Stimulated activated effector memory CD8-positive, alpha-beta T cell treated with anti-CD3 and anti-CD28 coated beads, Interleukin-12 subunit alpha, Interleukin-12 subunit beta, amount 100 ng/mL, for 72 hours (primary cell): Measurements from ENCODE around the gene MEIOSIN.

Experiments
- ATAC-seq: fragments of 150-1000 bp; cut with Tn5 transposase; 2 replicates; pipeline ENCODE4 v1.10.0; 2021
- DNase-seq, 2 donors: peaks; one replicate each; pipeline ENCODE4 v3.0.0; 2021 to 2022; ENCODE audit warnings: low spot score in 2 of 2
- H3K27ac Mint-ChIP-seq: one replicate; pipeline ENCODE4 v1.8.0; 2022; ENCODE audit warnings: mild to moderate bottlenecking, mixed read lengths
- H3K36me3 Mint-ChIP-seq: one replicate; pipeline ENCODE4 v1.8.0; 2022; ENCODE audit warnings: mild to moderate bottlenecking, mixed read lengths
- H3K4me1 Mint-ChIP-seq: one replicate; pipeline ENCODE4 v1.8.0; 2022; ENCODE audit warnings: mixed read lengths
- H3K4me3 Mint-ChIP-seq: one replicate; pipeline ENCODE4 v1.8.0; 2022; ENCODE audit warnings: mild to moderate bottlenecking, mixed read lengths
- H3K9me3 Mint-ChIP-seq: one replicate; pipeline ENCODE4 v1.8.0; 2022; ENCODE audit warnings: mixed read lengths

The MEIOSIN gene

DNA sequence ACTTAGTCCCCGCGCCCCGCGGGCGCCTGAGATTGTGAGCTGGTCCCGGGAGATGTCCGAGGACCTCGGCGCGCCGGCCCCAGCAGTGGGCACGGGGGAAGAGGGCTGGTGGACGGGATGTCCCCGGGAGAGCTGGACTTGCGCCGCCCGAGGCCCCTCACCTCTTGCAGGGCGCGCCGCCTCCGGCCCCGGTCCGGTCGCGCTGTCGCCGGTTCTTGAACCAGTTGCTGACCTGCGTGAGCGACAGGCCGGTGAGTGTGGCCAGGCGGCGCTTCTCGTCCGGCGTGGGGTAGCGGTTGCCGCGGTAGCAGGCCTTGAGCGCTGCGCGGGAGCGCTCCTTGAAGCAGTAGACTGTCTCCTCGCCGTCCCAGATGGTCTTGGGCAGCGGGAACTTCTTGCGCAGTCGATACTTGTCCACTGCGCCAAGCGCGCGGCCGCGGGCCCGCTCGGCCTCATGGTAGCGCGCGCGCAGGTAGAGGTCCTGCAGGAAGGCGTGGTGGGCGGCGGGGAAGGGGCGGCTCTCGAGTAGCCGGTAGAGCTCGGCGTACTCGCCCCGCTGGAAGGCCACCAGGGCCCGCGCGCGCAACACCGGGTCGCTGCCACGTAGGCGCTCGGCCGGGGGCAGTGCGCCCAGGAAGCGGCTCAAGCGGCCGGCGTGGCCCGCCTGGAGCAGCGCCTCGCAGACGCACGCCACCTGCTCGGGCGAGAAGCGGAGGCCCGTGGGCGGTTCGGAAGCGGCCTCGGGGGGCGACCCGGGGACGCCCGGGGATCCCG, 34.8 kb downstream of the MEIOSIN start:
- no peaks in the 10 kb centered on the region for H3K9me3 Mint-ChIP-seq
- H3K4me3 Mint-ChIP-seq = peak overlapping the region; percentile 90
- no peak overlapping the region for H3K27ac Mint-ChIP-seq
- DNase-seq (peak in 1 of 2 donors; percentile 78), ATAC-seq (no peak)
- H3K4me1 Mint-ChIP-seq = peaks cover 23% of the 10 kb centered on the region
- peaks cover 12% of the 10 kb centered on the region for H3K36me3 Mint-ChIP-seq

DNA sequence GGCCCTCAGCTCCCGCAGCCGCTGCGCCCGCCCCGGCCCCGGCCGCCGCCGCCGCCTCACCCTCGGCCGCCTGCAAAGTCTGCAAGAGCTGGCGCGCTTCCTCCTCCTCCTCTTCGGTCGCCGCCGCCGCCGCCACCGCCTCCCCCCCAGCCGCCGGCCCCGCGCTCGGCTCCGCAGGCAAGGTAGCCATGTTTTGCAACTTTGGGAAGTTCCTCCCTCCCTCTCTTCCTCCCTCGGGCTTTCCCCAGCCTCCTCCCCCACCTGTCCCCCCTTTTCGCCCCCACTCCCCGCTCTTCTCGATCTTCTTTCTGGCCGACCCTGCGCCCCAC, 35.4 kb downstream of the MEIOSIN start:
- ATAC-seq (no peak), DNase-seq (peak in 1 of 2 donors; percentile 49)
- peak overlapping the region; percentile 85 for H3K27ac Mint-ChIP-seq

DNA sequence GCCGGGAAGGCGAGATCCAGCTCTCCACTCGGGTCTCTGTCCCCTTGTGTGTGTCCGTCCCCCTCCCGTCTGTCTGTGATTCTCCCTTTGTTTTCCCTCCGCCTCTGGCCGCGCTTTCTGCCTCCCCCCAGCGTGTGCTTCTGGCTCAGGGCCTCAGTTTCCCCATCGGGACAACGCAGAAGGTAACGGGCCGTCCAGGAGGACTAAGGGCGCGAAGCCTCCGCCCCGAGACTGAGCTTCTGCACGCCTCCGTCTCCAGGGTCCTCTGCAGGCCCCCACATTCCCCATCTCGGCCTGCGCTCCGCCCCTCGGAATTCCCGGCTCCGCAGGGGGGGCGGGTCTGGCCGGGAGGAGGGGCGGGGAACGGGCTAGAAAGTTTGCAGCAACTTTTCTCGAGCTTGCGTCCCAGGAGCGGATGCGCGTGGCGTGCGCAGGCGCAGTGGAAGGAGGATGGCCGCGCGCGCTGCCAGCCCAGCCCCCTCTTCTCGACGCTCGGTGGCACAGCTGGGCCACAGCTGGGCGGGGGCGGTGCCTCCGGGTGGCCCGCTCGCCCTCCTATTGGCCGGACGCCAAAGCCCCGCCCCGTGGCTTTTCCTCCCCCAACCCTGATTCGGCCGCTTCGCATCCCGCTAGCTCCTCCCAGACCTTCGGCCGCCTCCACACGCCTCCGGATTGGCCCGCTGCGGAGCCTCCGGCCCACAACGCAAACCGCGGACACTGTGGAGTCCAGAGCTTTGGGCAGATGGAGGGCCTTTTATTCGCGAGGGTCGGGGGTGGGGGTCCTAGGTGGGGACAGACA, 35.9 kb downstream of the MEIOSIN start, which contains the start of gene SIX5:
Gene SIX5, minus strand, starts transcription at position 269 of the 799 bp plus-strand sequence. CDS start 408 bp downstream, outside the sequence.
- peak within 1 kb of the TSS; percentile 85 for H3K27ac Mint-ChIP-seq
- H3K4me3 Mint-ChIP-seq = peak within 1 kb of the TSS; percentile 90
- DNase-seq (peak; percentile 97 to 99), ATAC-seq (peak; percentile 74)
- peaks cover 12% of the 10 kb centered on the region for H3K36me3 Mint-ChIP-seq
- H3K9me3 Mint-ChIP-seq = no peaks in the 10 kb centered on the region
- peaks cover 23% of the 10 kb centered on the region for H3K4me1 Mint-ChIP-seq

More for the DNA sequence above, 35.4 kb downstream of the MEIOSIN start:
- Mint-ChIP-seq H3K4me1 (peaks cover 23% of the 10 kb centered on the region), H3K4me3 (peak overlapping the region; percentile 90), H3K36me3 (peaks cover 12% of the 10 kb centered on the region), H3K9me3 (no peaks in the 10 kb centered on the region)

DNA sequence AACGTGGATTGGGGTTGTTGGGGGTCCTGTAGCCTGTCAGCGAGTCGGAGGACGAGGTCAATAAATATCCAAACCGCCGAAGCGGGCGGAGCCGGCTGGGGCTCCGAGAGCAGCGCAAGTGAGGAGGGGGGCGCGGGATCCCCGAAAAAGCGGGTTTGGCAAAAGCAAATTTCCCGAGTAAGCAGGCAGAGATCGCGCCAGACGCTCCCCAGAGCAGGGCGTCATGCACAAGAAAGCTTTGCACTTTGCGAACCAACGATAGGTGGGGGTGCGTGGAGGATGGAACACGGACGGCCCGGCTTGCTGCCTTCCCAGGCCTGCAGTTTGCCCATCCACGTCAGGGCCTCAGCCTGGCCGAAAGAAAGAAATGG, 36.6 kb downstream of the MEIOSIN start:
- H3K36me3 Mint-ChIP-seq = peaks cover 14% of the 10 kb centered on the region
- H3K4me1 Mint-ChIP-seq = peaks cover 23% of the 10 kb centered on the region
- H3K27ac Mint-ChIP-seq = peak overlapping the region; percentile 85
- DNase-seq = no peak
- H3K9me3 Mint-ChIP-seq = no peaks in the 10 kb centered on the region
- peak overlapping the region; percentile 90 for H3K4me3 Mint-ChIP-seq
- ATAC-seq = peak; percentile 63

DNA sequence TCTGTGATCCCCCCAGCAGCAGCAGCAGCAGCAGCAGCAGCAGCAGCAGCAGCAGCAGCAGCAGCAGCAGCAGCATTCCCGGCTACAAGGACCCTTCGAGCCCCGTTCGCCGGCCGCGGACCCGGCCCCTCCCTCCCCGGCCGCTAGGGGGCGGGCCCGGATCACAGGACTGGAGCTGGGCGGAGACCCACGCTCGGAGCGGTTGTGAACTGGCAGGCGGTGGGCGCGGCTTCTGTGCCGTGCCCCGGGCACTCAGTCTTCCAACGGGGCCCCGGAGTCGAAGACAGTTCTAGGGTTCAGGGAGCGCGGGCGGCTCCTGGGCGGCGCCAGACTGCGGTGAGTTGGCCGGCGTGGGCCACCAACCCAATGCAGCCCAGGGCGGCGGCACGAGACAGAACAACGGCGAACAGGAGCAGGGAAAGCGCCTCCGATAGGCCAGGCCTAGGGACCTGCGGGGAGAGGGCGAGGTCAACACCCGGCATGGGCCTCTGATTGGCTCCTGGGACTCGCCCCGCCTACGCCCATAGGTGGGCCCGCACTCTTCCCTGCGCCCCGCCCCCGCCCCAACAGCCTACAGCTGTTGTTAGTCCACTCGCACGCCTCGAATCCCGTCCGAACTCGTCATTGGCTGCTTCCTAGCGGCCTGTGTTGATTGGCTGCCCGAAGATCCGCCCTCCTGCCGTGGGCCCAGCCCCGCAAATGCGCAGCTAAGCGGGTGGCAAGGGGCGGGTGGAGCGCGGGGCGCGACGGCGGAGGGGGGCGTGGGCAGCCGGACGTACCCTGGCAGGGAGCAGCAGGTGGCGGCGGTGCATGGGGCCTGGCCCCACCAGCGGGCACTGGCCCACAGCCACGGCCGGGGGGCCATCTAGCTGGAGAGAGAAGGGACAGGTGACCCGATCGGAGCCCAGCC, 37.2 kb downstream of the MEIOSIN start:
- H3K4me3 Mint-ChIP-seq = peak overlapping the region; percentile 90
- H3K4me1 Mint-ChIP-seq = peaks cover 23% of the 10 kb centered on the region
- ATAC-seq = peak; percentile 79
- no peaks in the 10 kb centered on the region for H3K9me3 Mint-ChIP-seq
- no peak overlapping the region for H3K27ac Mint-ChIP-seq
- H3K36me3 Mint-ChIP-seq = peaks cover 19% of the 10 kb centered on the region
- DNase-seq = peak; percentile 93 to 95

DNA sequence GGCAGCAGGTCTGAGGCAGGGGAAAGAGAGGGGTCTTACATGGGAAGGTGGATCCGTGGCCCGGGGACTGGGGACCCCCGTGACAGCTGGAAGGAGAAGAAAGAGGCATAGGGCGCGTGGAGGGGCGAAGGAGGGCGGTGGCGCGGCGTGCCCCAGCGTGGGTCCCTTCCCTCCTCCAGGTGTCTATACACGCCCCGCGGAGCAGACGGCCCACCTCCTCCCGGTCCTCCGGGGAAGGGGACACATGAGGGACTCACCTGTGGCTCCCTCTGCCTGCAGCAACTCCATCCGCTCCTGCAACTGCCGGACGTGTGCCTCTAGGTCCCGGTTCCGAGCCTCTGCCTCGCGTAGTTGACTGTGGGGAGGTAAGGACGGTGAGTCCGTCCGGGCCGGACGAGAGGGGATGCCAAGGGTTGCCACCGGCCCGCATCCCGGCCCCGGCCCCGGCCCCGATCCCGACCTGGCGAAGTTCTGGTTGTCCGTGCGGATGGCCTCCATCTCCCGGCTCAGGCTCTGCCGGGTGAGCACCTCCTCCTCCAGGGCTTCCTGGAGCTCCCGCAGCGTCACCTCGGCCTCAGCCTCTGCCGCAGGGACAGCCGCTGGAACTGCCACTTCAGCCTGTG, 38.2 kb downstream of the MEIOSIN start:
- Mint-ChIP-seq H3K4me3 (peak overlapping the region; percentile 90), H3K36me3 (peaks cover 19% of the 10 kb centered on the region), H3K27ac (no peak overlapping the region), H3K9me3 (no peaks in the 10 kb centered on the region), H3K4me1 (peaks cover 23% of the 10 kb centered on the region)
- DNase-seq (no peak), ATAC-seq (no peak)

DNA sequence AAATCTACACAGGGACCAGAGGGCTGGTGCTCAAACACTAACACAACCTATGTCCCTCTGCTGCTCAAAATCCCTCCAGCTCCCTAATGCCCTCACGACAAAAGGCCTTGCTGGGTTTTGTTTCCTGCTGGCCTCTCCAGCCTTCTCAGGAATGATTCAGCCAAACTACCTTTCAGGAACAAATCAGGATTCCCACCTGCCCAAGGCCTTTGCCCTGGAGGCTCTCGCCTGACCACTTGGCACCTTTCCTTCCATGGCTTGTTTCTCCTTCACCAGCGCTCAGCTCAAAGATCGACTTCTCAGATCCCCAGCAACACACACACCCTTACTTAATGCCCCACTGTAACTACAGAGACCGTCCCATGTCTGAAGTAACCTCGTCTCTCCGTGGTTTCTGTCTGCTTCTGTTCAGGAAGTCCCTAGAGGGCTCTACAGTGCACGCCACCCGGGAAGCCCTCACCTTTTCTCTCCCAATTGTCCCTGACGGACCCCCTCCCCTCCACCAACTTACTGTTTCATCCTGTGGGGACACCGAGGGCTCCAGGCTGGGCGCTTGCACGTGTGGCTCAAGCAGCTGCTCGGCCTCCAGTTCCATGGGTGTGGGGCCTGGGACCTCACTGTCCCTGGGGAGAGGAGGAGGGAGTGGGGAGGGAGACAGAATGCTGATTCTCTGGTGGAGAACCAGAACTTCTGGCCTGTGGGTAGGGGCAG, 39.0 kb downstream of the MEIOSIN start:
- Mint-ChIP-seq H3K36me3 (peaks cover 27% of the 10 kb centered on the region), H3K4me3 (no peak overlapping the region), H3K27ac (no peak overlapping the region)

DNA sequence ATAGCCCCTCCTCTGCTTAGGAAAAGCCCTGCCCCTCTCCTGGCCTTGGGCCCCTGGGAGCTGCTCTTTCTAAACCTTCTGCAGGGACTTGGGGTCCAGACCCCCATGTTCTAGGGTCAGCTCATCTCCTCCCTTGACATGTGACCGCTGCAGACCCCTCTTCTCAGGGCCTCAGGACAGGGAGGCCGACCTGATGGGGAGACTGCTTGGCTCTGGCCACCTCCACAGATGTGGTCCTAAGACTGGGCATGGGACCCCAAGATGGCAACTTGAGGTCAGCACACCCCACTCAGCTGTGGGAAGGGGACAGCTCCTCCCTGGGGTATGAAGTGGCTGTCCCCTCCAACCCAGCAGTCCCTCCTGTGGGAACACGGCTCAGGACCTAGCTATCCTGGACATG, 39.7 kb downstream of the MEIOSIN start:
- no peak for ATAC-seq
- peaks cover 23% of the 10 kb centered on the region for H3K4me1 Mint-ChIP-seq
- no peak overlapping the region for H3K27ac Mint-ChIP-seq
- peaks cover 27% of the 10 kb centered on the region for H3K36me3 Mint-ChIP-seq
- no peaks in the 10 kb centered on the region for H3K9me3 Mint-ChIP-seq
- no peak for DNase-seq
- no peak overlapping the region for H3K4me3 Mint-ChIP-seq

More for the DNA sequence above, 39.0 kb downstream of the MEIOSIN start:
- no peaks in the 10 kb centered on the region for H3K9me3 Mint-ChIP-seq
- DNase-seq (no peak), ATAC-seq (no peak)
- peaks cover 23% of the 10 kb centered on the region for H3K4me1 Mint-ChIP-seq

DNA sequence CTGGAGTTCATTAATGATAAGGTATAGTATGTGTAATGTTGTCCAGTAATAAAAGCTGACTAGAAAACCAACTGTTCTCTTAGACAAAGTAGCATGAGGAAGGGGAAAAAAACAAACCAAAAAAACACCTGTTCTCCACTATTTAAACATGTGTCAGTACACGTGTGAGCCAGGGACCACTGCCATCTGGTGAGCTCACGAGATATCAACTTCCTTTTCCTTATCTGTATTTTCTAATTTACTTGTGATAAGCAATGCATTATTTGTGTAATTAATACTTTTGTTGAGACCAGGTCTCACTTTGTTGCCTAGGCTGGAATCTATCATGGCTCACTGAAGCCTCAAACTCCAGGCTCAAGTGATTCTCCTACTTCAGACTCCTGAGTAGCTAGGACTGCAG, 40.1 kb downstream of the MEIOSIN start:
- H3K27ac Mint-ChIP-seq = no peak overlapping the region
- ATAC-seq (no peak), DNase-seq (no peak)
- H3K4me1 Mint-ChIP-seq = peaks cover 24% of the 10 kb centered on the region
- H3K4me3 Mint-ChIP-seq = no peak overlapping the region
- H3K9me3 Mint-ChIP-seq = no peaks in the 10 kb centered on the region
- peaks cover 27% of the 10 kb centered on the region for H3K36me3 Mint-ChIP-seq

DNA sequence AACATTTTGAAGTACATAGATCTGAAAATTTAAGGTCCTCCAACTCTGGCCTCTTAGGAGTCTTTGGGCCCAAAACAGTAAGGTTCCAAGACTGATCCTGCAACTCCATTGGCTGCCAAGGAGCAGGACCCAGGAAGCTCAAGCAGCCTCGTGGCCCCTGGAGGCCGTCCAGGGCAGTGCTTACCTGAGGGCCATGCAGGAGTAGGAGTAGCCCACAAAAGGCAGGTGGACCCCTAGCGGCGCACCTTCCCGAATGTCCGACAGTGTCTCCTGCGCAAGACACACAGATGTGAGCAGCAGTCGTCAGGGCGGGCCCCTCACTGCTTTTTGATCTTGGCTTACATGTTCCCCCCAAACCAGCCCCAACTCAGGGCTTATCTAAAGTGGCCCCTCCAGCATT, 41.5 kb downstream of the MEIOSIN start:
- no peaks in the 10 kb centered on the region for H3K9me3 Mint-ChIP-seq
- no peak overlapping the region for H3K4me3 Mint-ChIP-seq
- DNase-seq (no peak), ATAC-seq (no peak)
- peaks cover 29% of the 10 kb centered on the region for H3K36me3 Mint-ChIP-seq
- peaks cover 28% of the 10 kb centered on the region for H3K4me1 Mint-ChIP-seq
- no peak overlapping the region for H3K27ac Mint-ChIP-seq

DNA sequence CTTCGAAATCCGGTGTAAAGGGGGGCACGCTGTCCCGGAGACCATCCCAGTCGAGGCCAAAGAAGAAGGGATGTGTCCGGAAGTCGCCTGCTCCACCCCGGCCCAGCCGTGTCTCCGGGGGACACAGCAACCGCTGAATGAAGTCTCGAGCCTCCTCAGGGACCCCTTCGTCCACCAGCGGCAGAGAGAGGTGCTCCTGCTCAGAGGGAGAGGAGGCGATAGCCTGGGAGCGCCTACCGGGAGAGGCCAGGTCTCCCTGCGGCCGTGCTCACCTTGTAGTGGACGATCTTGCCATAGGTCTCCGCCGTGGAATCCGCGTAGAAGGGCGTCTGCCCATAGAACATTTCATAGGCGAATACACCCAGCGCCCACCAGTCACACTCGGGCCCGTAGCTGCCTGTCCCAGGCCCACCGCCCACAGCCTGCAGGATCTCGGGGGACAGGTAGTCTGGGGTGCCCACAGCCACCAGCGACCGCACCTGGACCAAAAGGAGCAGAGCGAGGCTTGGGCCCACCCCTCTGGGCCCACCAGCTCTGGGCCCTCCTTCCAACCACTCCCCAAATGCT, 44.2 kb downstream of the MEIOSIN start:
- Mint-ChIP-seq H3K36me3 (peaks cover 26% of the 10 kb centered on the region), H3K4me1 (peaks cover 26% of the 10 kb centered on the region), H3K27ac (no peak overlapping the region), H3K4me3 (no peak overlapping the region), H3K9me3 (no peaks in the 10 kb centered on the region)
- ATAC-seq (no peak), DNase-seq (no peak)

DNA sequence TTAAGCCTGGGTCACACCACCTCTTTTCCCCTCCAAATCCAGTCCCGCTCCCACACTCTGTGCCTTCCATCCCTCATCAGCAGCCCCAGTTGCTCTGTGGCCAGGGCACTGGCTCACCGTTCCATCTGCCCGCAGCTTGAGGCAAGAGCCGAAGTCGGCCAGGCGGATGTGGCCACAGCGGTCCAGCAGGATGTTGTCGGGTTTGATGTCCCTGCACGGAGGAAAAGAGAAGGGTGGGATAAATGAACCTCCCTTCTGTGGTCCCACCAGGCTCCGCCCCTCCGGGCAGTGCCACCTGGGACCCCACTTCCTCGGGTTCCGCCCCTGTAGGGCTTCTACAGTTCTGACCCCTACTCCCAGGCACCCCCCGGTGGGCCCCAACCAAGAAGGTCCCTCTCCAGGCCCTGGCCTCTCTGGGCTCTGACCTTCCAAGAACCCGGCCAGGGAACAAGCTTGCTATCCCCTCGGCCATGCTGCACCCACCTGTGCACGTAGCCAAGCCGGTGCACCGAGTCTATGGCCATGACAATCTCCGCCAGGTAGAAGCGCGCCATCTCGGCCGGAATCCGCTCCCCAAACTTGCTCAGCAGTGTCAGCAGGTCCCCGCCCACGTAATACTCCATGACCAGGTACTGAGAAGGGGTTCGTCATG, 44.9 kb downstream of the MEIOSIN start:
- Mint-ChIP-seq H3K36me3 (peaks cover 26% of the 10 kb centered on the region), H3K9me3 (no peaks in the 10 kb centered on the region), H3K27ac (no peak overlapping the region), H3K4me1 (peaks cover 26% of the 10 kb centered on the region), H3K4me3 (peak overlapping the region; percentile 79)
- no peak for ATAC-seq
- no peak for DNase-seq

DNA sequence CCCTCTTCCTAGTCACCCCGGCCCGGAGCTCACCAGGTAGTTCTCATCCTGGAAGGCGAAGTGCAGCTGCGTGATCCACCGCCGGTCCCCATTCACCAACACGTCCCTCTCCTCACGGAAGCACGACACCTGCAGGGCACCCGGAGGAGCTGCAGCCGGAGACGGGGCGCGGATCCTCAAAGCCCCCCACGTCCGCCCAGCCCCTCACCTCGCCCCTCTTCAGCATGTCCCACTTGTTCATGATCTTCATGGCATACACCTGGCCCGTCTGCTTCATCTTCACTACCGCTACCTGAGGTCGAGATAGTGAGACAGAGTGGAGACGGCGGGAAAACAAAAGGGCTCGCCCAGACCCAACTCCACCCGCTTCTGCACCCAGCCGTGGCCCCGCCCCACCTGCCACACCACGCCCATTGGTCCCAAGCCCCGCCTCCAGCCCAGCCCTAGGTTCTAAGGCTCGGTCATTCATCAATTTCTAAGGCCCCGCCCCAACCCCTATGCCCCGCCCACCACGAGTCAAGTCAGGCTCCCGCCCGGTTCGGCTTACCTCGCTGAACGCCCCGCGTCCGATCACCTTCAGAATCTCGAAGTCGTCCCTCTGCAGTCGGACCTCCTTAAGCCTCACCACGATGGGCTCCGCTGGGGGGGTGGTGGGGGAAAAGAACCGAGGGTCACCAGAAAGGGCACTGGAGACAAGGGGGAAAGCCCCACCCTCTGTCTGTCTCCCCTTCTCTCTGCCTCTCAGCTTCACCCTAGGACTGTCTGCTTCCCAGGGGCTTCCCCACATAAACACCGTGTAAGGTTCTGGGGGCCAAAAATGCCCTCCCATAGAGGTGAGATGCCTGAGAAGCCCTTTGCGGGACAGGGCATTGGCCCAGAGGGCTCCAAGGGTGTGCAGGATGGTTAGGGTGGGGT, 46.2 kb downstream of the MEIOSIN start:
- Mint-ChIP-seq H3K4me3 (peak overlapping the region; percentile 79), H3K27ac (peak overlapping the region; percentile 82), H3K4me1 (peaks cover 26% of the 10 kb centered on the region), H3K9me3 (no peaks in the 10 kb centered on the region), H3K36me3 (peaks cover 26% of the 10 kb centered on the region)
- ATAC-seq (peak; percentile 92), DNase-seq (peak; percentile 84 to 97)
